GM12801 (cell line): Measurements from ENCODE around the gene SERBP1.

ENCODE experiments used
- CTCF ChIP-seq: IDR thresholded peaks from one replicate; pipeline ENCODE4 v1.5.1; 2011; ENCODE audit warnings: control low read depth; ENCODE audit not compliant: insufficient read length; ENCODE audit errors: extremely low read depth

The SERBP1 gene

GRCh38 chr1:67414574-67414973 is 15.6 kb downstream of the SERBP1 start:
- TF ChIP-seq CTCF, result no peak

DNA sequence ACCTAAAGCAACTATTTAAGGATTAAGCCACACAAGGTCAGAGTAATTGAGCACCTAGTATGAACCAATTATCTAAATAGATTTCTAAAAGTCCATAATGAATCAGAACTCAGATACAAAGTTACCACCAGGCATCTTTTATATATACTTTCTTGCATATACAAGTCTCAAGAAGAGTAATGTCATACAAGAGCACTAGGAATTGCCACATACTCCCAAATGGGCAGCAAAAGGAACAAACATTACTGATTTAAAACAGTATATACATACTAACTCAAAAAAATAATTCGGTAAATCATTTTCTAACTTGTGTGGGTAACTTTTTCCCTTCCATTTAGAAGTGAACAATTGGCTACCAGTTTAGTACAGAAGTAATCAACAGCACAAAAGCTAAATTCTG is 22.1 kb downstream of the SERBP1 start:
- no peak for TF ChIP-seq CTCF

DNA sequence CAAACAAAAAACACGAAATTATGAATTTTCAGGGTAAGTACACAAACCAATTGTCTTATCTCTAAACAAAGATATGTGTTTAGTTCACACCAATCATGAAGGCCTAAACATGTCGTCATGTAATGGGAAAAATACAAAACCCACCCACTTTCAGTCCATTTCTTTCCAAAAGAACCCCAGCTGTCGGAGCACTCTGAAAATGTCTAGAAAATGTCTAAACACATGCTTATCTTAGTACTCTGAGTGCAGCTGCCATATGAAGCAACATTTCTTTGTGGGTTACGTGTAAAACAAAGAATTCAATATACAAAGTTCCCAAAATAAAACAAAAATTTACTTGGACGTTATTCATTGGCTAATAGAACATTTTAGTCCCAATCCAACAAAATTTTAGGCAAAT is 22.7 kb downstream of the SERBP1 start:
- TF ChIP-seq CTCF, result no peak

DNA sequence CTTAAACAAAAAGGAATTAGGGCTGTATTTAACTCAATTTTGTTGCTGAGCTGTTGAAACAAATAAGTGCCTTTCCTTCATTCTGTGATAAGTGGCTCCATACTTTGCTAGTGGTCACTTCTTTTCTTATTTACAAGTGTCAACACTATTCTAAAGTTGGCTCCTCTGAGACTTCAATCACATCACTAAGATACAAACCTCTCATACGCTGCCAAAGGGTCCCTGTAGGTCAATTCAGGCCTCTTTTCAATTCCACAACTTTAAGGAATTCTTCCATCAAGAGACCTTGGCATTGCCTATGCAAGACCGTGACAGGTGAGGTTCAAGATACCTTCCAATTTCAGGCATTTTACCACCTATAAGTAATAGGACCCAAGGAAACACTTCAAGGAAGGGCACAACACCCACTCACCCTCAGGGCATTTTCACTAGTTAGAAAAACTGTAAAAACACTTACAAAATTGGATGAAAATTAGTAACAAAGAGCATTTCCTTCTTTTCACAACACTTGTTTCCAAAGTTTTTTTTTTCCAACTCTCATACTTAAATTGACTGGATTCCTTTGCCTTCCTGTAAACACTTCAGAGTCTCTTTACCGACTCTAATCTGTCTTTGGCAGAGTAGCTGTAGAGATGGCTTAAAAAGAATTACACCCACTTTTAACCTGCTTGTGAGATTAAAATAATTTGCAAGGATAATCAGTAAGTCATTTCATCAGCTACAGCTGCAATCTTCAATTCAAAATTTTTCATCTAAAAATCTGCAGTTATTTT is 24.5 kb downstream of the SERBP1 start:
- no peak for TF ChIP-seq CTCF

- no peak for TF ChIP-seq CTCF
Observed at GRCh38 chr1:67404212-67404620, 26.0 kb downstream of the SERBP1 start.

GRCh38 chr1:67401443-67401842 is 28.8 kb downstream of the SERBP1 start:
- no peak for TF ChIP-seq CTCF

- no peak for TF ChIP-seq CTCF
Observed at GRCh38 chr1:67399199-67399993, 30.8 kb downstream of the SERBP1 start.
